Neuron (in vitro differentiated cells): Measurements from ENCODE around the gene KLF9.

ENCODE experiments used
- H2AFZ ChIP-seq: one replicate; pipeline ENCODE4 v1.6.1; 2013; ENCODE audit warnings: low read depth, mild to moderate bottlenecking, inconsistent platforms, low read length, moderate library complexity
- H3K27me3 ChIP-seq: one replicate; pipeline ENCODE4 v1.6.1; 2013; ENCODE audit warnings: low read length; ENCODE audit not compliant: insufficient read depth
- H3K36me3 ChIP-seq: one replicate; pipeline ENCODE4 v1.6.1; 2013; ENCODE audit warnings: low read length; ENCODE audit not compliant: insufficient read depth
- H3K4me1 ChIP-seq: one replicate; pipeline ENCODE4 v1.6.1; 2013; ENCODE audit warnings: low read length; ENCODE audit not compliant: insufficient read depth
- H3K4me3 ChIP-seq: 2 replicates; pipeline ENCODE4 v1.5.1; 2013; ENCODE audit warnings: mild to moderate bottlenecking, low read length, moderate library complexity
- H3K9me3 ChIP-seq: one replicate; pipeline ENCODE4 v1.6.1; 2013; ENCODE audit warnings: low read length

The KLF9 gene

DNA sequence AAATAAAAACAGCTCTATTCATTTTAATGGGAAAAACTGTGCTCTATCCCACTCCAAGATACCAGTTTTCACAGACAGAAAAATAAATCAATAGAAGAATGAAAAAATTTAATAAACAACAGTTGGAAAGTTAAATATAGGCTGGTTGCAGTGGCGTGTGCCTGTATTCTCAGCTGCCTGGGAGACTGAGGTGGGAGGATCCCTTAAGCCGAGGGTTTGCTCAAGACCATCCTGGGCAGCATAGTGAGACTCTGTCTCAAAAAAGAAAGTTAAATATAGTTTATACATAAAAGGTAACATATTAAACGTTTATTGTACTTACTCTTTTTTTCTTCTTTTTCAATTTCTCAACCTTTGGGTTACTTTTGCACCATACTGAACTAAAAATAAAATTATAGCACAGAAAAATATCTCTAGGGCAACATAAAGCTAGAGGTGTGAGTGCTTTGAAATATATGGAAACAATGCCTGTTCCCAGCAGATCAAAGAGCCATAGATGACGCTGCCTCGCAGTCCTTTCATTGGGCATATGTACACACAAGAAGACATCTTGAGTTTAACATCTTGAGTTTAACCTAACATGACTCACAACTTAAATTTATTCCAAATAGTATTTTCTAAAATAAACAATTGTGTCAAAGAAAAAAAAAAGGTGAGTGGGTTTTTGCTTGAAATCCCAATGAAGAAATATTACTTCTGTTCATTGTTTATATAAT lies 25.7 kb upstream of the KLF9 start:
- Histone ChIP-seq H2AFZ (no peak overlapping the region), H3K4me3 (no peak overlapping the region), H3K4me1 (no peaks in the 10 kb centered on the region), H3K36me3 (no peaks in the 10 kb centered on the region), H3K9me3 (no peaks in the 10 kb centered on the region), H3K27me3 (peaks cover 3% of the 10 kb centered on the region)

DNA sequence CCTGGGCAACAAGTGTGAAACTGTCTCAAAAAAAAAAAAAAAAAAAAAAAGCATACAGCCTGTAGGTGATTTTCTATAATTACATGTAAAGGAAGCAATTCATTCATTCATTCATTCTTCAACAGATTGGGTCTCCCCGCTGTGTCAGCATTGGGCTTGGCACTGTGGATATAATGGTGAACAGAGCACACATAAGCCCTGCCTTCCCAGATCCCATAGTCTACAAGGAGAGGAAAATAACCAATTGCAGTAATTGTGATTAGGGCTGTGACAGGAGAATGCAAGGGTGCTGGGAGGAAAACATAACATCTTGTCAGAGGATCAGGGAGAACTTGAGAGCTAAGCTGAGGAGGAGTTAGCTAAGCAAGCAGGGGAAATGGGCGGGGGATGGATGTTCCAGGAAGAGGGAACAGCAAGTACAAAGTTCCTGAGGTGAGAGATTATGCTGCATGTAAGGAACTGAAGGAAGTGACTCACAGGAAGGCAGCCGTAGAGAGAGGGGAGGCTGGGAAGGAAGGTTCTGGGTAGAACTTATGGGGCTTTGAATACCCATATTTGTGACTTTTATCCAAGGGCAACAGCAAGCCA lies 24.0 kb upstream of the KLF9 start:
- H3K36me3 ChIP-seq = no peaks in the 10 kb centered on the region
- no peak overlapping the region for H3K4me3 ChIP-seq
- no peaks in the 10 kb centered on the region for H3K9me3 ChIP-seq
- no peak overlapping the region for H2AFZ ChIP-seq
- peaks cover 3% of the 10 kb centered on the region for H3K27me3 ChIP-seq
- H3K4me1 ChIP-seq = no peaks in the 10 kb centered on the region

DNA sequence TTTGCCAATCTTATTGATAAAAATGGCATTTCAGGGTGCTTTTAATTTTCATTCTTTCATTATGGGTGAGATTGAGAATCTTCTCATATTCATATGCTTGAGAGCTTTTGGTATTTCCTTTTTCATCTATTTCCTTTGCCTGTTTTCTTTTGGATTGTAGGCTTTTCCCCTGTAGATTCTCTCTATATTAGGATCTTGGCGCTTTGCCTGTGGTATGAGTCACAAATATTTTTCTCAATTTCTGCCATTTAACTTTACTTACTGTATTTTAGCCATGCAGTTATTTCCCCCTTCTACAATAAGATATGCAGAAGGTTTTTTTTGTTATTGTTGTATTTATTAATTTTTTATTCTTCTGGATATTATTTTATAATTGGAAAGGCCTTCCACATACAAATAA lies 21.5 kb upstream of the KLF9 start:
- Histone ChIP-seq H2AFZ (no peak overlapping the region), H3K9me3 (no peaks in the 10 kb centered on the region)

GRCh38 chr9:70429899-70430298 lies 15.4 kb upstream of the KLF9 start:
- no peak overlapping the region for H2AFZ ChIP-seq

More for the DNA sequence above, 21.5 kb upstream of the KLF9 start:
- H3K4me1 ChIP-seq = no peaks in the 10 kb centered on the region
- H3K36me3 ChIP-seq = no peaks in the 10 kb centered on the region
- H3K27me3 ChIP-seq = peaks cover 3% of the 10 kb centered on the region
- H3K4me3 ChIP-seq = no peak overlapping the region

DNA sequence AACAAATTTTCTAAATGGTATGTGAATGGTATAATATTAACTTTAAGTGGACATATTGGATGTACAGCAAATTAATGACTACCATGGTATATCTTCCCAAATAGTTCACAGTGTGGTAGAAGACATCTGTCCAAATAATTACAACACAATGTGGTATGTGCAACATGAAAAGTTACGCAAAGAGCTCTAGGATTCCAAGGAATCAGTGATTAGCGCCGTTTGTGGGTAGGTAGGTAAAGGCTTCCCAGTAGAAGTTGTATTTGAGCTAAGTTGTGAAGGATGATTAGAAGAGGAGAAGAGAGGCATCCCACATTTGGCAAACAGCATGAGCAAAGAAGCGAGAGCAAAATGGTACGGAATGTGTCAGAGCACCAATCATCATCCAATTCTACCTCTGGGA lies 14.3 kb upstream of the KLF9 start:
- no peak overlapping the region for H3K4me3 ChIP-seq
- H3K27me3 ChIP-seq = no peaks in the 10 kb centered on the region
- no peaks in the 10 kb centered on the region for H3K4me1 ChIP-seq
- H2AFZ ChIP-seq = no peak overlapping the region
- no peaks in the 10 kb centered on the region for H3K36me3 ChIP-seq
- no peaks in the 10 kb centered on the region for H3K9me3 ChIP-seq

More at GRCh38 chr9:70429899-70430298, 15.4 kb upstream of the KLF9 start:
- no peaks in the 10 kb centered on the region for H3K9me3 ChIP-seq
- H3K4me3 ChIP-seq = no peak overlapping the region
- H3K36me3 ChIP-seq = no peaks in the 10 kb centered on the region
- H3K27me3 ChIP-seq = no peaks in the 10 kb centered on the region
- no peaks in the 10 kb centered on the region for H3K4me1 ChIP-seq

- H3K4me1 ChIP-seq = no peaks in the 10 kb centered on the region
- H3K27me3 ChIP-seq = peaks cover 2% of the 10 kb centered on the region
- no peaks in the 10 kb centered on the region for H3K36me3 ChIP-seq
- H3K9me3 ChIP-seq = no peaks in the 10 kb centered on the region
- H3K4me3 ChIP-seq = no peak overlapping the region
- H2AFZ ChIP-seq = no peak overlapping the region
These were observed 12.9 kb upstream of the KLF9 start for GRCh38 chr9:70427161-70427945.

DNA sequence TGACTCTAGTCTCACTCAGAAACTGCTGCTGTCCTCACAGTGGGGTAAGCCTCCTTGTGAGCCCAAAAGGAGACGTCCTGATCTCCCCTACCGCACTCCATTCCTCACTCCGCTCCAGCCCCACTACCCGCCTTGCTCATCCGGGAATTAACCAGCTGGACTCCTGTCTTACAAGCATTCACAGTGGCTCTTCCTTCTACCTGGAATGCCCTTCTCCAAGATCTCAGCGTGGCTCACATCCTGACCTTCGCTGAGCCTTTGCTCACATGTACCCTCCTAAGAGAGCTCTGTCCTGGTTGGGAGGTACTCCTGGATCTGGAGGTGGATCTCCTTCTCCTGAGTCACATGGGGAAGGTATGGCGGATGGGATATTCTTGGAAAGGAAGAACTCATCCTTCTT lies 10.7 kb upstream of the KLF9 start:
- H3K4me1 ChIP-seq = peaks cover 13% of the 10 kb centered on the region
- no peak overlapping the region for H3K4me3 ChIP-seq
- no peaks in the 10 kb centered on the region for H3K9me3 ChIP-seq
- H3K36me3 ChIP-seq = no peaks in the 10 kb centered on the region
- no peak overlapping the region for H2AFZ ChIP-seq
- peaks cover 12% of the 10 kb centered on the region for H3K27me3 ChIP-seq

GRCh38 chr9:70422371-70423043 lies 8.1 kb upstream of the KLF9 start:
- H3K4me1 ChIP-seq = peaks cover 21% of the 10 kb centered on the region
- H2AFZ ChIP-seq = no peak overlapping the region
- H3K4me3 ChIP-seq = no peak overlapping the region

DNA sequence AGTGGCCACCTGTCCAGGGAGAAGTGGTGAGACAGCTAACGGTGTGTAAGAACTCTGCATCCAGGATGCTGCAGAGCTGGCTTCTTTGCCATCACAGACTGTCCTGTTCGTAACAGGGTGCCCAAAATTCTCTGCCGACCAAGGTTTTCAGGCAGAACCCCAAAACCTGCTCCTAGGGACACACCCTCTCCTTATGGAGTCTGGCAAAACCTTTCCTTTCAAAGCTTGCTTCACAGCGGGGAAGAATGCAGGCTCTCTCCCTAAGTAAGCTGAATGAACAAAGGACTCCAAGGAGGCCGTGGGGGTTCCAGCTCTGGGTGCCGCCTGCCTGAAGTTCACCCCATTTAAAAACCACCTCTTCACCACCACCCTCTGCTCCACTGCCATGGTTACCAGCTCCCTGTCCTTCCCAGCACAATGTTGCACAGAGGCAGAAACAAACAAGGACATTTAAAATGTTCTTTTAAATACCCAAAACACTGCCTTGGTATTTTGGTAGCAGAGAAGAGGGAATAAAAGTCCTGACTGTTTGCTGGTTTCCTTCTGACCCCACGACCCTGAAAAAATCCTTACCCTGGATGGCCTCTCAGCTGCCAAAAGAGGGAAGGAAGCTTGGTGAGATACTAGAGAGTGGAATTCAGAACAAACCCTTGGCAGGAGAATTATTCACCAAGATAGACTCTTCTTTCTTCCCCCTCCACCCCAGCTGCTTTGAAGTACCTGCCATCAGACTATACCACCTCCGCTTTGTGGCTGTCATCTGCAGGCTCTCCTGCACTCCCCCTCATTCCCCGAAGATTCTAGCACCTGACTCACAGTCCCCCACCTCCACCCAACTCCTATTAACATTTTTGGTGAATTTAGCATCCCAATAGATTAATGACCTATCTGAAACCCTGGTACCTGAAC lies 7.1 kb upstream of the KLF9 start:
- Histone ChIP-seq H3K4me1 (peaks cover 21% of the 10 kb centered on the region), H3K36me3 (no peaks in the 10 kb centered on the region), H3K27me3 (peaks cover 23% of the 10 kb centered on the region)

More at GRCh38 chr9:70422371-70423043, 8.1 kb upstream of the KLF9 start:
- no peaks in the 10 kb centered on the region for H3K36me3 ChIP-seq
- no peaks in the 10 kb centered on the region for H3K9me3 ChIP-seq
- H3K27me3 ChIP-seq = peaks cover 18% of the 10 kb centered on the region

DNA sequence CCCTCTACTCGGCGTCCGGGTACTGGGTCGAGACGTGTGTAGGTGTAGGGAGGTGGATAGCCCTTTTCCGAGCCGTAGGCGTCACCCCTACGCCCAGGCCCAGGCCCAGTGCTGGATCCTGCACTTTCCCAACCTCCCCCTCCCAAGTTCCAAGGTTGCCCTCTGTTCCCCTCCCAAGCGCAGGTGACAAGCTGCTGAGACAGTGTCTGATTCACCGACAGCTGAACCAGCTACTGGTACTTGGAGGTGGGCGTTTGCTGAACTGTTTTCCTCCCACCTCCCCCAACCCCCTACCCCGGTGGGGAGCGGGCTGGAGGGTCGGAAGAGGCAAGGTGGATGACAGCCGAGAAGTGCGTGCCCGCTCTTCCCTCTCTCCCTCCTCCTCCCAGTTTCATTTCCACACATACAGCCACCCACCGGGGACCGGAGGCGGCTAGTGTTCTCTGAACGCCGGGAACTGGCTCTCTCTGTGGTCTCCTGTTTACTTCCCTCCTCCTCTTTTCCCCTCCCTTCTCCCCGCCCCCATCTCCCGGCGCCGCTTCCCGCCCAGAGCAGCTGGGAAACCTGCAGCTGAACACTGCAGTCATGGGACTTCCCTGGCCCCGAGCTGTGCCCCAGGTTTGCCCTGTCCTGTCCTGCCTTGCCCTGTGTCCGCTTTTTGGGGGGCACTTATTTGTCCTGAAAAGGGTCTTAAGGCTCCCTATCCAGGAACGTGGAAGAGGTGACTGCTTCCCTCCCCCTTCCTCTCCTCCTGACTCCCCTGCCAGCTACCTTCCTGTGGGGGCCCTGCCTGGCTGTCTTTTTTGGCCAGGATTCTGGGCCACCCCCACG lies 6.2 kb upstream of the KLF9 start:
- Histone ChIP-seq H3K27me3 (peaks cover 30% of the 10 kb centered on the region), H3K4me3 (peak overlapping the region; percentile 57), H3K9me3 (no peaks in the 10 kb centered on the region), H3K36me3 (no peaks in the 10 kb centered on the region), H3K4me1 (peaks cover 21% of the 10 kb centered on the region), H2AFZ (peak overlapping the region; percentile 88)

More for the DNA sequence above, 7.1 kb upstream of the KLF9 start:
- Histone ChIP-seq H2AFZ (peak overlapping the region; percentile 88), H3K4me3 (peak overlapping the region; percentile 57), H3K9me3 (no peaks in the 10 kb centered on the region)

DNA sequence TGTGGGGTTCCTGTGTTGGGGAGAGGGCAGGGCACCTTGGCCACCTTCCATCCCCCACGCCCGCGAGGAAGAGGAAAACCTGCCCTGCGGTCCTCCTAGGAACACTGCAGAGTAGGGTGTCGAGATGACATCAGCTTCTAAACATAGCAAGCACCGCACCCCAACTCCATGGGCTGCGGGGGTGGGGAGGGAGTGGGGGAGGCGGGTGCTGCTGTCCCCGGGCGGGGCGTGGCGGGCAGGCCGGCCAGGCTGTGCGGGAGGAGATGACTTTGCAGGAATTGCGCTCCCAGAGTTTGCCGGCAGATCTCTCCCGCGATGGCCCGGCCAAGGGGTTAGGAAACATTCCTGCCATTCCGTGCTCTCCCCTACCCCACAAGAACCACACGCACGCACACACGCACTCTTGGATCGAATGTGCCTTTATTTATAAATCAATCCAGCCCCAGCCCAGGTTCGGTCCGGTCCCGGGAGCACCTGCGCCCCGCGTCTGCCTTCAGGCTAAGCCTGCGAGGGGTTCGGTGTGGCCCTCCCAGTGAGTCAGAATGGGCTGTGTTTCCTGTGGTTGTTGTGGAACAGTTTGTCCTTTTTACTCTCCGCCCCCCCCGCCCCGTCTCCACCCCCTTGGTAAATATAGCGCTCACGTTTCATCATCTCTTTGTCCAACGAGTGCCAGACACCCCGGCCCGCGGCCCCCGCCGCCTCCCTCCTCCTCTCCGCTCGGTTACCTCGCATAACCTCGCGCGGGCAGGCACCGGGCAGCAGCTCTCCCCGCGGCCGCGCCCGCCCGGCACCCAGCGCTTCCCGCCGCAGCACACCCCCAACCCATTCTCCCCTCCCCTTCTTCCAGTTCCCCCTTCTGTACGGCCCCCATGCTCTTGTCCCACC lies 5.3 kb upstream of the KLF9 start:
- peaks cover 21% of the 10 kb centered on the region for H3K4me1 ChIP-seq

More for the DNA sequence above, 5.3 kb upstream of the KLF9 start:
- Histone ChIP-seq H3K36me3 (no peaks in the 10 kb centered on the region), H2AFZ (peak overlapping the region; percentile 88), H3K27me3 (peaks cover 37% of the 10 kb centered on the region), H3K9me3 (no peaks in the 10 kb centered on the region), H3K4me3 (peak overlapping the region; percentile 57)
